ENCODE data around the gene SSR2.

SSR2 gene

GRCh38 chr1:156020293-156021092, at the start of gene SSR2:
SSR2 (minus strand) TSS chr1:156020951; CDS start chr1:156020167, 784 bp downstream.
- DNase-seq, result peak; percentile 91

GRCh38 chr1:156070548-156070947, 49.8 kb upstream of the SSR2 start:
- no peak for DNase-seq

GRCh38 chr1:156069490-156070455, 49.0 kb upstream of the SSR2 start:
- DNase-seq, result no peak

DNA sequence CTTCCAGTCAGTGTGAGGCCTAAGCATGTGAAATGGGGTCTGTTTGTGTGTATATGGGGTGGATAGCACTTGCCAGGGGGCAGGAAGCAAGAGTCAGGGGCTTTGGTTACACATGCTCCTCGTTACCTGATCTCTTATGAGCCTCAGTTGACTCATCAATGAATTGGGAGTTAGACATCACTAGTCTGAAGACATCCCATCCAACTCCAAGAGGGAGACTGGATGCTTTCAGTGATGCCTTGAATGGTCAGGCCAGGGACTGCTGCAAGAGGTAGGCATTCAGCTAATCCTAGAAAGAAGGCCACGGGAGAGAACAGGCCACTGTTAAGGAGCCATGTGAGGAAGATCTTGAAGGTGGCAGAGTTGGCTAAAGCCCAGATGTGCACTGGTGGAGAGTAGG, 46.5 kb upstream of the SSR2 start:
- no peak for DNase-seq

DNA sequence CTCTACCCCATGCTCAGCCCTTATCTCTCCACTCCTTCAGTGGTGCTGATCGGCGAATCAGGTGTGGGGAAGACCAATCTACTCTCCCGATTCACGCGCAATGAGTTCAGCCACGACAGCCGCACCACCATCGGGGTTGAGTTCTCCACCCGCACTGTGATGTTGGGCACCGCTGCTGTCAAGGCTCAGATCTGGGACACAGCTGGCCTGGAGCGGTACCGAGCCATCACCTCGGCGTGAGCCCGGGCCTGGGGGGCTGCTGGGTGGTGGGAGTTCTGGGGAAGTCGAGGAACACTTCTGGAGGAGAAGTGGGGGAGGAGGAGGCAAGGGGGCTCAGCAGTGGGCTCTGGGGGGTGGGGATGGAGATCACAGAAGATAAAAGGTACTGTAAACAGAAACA, 45.1 kb upstream of the SSR2 start:
- DNase-seq, result no peak

GRCh38 chr1:156065212-156065611, 44.5 kb upstream of the SSR2 start:
- no peak for DNase-seq

DNA sequence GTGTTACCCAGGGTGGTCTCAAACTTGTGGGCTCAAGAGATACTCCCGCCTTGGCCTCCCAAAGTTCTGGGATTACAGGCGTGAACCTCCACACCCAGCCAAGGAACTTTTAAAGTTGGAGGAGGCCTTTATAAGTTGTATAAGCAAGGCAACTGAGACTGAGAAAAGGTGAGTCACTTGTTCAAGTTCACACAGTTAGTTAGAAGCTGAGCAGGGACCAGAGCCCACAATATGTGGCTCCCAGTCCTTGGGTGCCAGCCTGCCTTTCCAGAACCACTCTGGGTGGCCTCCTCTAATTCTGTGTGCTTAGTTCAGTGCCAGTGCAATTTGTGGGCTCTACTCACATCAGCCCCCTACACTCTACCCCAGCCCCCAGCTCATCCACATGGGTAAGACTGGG, 43.9 kb upstream of the SSR2 start:
- DNase-seq, result no peak

- DNase-seq, result peak; percentile 15
Measured at GRCh38 chr1:156063997-156064285, 43.2 kb upstream of the SSR2 start.

DNA sequence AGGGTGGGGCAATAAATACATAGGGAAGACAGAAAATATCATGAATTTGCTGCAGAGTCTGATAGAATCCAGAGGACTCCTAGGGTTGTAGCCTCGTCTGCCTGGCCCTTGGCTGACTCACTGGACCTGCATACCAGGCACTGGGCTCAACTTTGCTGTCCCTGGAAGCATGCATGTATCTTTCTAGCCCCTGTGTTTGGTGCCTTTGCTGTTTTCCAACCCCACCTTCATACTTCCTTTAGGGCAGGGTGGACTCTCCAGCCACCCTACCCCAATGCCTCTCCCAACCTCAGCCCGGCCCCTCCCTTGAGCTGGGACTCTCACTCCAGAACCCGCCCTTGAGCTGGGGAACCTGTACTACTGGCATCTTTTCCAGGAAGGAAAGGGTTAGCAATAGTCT, 41.4 kb upstream of the SSR2 start:
- no peak for DNase-seq

DNA sequence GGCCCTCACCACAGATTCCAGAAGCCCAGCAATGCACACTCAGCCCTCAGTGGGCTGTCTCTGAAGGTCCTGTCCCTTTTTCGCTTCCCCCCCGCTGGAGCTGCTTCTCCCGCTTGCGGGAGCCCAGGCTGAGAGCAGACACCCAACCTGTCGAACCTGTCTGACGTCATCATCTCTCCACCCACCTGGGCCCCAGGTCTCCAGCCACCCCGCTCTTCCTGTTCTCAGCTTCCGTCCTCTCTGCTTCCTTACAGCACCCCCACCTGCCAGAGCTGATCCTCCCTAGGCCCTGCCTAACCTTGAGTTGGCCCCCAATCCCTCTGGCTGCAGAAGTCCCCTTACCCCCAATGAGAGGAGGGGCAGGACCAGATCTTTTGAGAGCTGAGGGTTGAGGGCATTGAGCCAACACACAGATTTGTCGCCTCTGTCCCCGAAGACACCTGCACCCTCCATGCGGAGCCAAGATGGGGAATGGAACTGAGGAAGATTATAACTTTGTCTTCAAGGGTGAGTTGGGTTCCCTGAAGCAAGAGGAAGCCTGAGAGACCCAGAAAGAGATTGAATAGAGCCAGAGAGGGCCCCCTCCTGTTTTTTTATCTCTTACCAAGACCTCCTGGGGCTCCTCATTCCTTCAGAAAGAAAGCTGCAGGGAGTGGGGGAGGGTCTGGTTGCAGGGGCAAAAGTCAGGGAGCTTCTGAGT, 40.3 kb upstream of the SSR2 start, which contains the start of gene RAB25:
RAB25 (plus strand) TSS at position 224 of the 700 bp plus-strand sequence; CDS start at position 465, 241 bp downstream.
- DNase-seq, result no peak

DNA sequence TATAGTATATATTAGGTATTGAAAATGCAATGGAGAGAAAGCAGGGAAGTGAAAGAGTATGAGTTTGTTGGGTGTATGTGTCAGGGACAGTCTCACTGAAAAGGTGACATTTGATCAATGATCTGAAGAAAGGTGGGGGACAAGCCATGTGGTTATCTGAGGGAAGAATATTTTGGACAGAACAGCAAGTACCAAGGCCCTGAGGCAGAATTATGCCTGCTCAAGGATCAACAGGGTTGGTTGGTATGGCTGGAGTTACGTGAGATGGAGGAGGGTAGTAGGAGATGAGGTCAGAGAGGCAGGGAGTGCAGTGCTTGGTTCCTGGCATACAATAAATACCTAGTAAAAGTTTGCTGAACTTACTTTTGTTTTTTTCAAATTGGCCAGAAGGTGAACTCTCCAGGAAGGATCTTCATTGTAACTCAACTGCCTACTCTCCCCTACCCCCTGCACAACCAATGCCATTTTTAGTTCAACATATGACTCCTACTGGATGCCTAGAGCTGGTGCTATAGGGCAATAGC, 35.6 kb upstream of the SSR2 start:
- DNase-seq, result no peak

DNA sequence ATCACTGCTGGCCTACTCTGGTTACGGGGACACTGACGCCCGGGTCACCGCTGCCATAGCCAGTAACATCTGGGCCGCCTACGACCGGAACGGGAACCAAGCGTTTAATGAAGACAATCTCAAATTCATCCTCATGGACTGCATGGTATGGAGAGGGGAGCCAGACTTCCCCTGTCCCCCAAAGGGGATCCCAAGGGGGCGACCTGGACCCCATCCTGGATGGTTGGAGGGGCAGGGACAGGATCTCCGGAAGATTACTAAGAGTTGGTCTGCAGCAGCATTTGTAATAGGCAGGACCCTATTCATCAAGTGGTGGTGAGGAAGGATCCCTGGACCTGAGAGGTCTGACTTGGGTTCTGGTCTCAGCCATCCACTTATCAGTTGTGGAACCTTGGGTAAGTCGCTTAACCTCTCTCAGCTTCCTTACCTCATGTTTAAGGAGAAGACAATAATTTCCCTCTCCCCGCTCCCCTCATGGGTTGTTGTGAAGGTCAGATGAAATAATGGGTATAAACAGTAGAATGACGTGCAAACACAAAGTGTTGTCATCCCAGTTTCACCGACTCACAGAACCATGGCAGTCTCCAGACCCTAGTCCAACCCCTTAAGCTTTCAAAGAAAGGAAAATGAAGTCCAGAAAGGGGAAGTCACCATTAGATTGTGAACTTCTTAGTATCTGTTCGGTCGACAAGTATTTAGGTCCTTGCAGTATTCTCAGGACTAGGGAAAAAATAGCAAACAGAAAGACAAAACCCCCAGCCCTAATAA, 34.7 kb upstream of the SSR2 start:
- DNase-seq, result no peak

- peak; percentile 98 for DNase-seq
Measured at GRCh38 chr1:156054500-156055280, 33.9 kb upstream of the SSR2 start, which contains the start of gene LAMTOR2. LAMTOR2 (plus strand) TSS chr1:156054782; CDS start chr1:156054890, 108 bp downstream.

DNA sequence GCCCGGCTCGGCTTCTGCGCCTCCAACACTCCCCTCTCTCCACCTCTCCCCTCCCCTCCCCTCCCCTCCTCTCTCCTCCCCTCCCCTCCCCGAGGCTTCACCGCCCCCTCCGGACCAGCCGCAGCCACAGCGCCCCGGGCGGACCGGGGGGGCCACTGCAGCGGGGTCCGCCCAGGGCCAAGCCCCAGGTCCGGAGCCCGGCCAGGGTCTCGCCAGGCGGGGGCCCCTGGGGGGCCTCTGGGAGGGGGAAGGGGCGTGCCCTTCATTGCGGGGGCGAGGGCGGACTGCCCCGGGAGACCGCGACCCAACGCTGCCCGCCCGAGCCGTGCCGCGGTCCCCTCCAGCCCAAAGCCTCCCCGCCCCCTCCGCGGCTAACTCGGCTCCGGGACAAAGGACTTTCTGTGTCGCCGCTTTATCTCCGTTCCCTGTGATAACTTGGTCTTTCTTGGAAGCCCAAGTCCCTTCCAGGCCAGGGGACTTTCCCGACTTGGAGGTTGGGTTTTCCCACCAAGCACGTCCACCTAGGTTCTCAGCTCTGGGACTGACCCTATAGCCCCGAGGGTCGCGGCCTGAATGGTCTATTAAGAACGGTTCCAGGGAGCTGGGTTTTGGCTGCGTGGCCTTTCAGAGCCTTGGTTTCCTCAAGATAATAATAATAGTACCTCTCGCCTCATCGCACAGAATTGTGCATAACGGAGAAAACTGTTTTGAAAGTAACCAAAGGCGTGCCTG, 33.2 kb upstream of the SSR2 start, which contains the start of gene UBQLN4:
UBQLN4 (minus strand) TSS at position 31 of the 732 bp plus-strand sequence. CDS start 97 bp downstream, outside the sequence.
- DNase-seq, result peak; percentile 91

- peak; percentile 68 for DNase-seq
Measured at GRCh38 chr1:156052862-156053767, 32.4 kb upstream of the SSR2 start.

GRCh38 chr1:156051011-156051725, 30.4 kb upstream of the SSR2 start:
- DNase-seq, result no peak

GRCh38 chr1:156050376-156050775, 29.6 kb upstream of the SSR2 start:
- DNase-seq, result no peak

- DNase-seq, result no peak
Measured at GRCh38 chr1:156048663-156049258, 28.0 kb upstream of the SSR2 start.
